CD4-positive, CD25-positive, alpha-beta regulatory T cell (primary cell): ENCODE results near the gene PIK3IP1. TPM values are rescaled to one million over a fixed set of nuclear protein-coding genes. Genes with fewer than 3 reads are reported as not detected.
"Not testable (repeated sequence)": the region's sequence is repeated elsewhere in the genome, so short reads cannot be mapped to it uniquely, and the experiment has no call there.

Source experiments
- ATAC-seq, 2 donors: fragments of 150-1000 bp; cut with Tn5 transposase; one replicate each; pipeline ENCODE4 v1.10.0; 2021; ENCODE audit warnings: low read depth in 2 of 2, moderate number of reproducible peaks in 2 of 2, moderate library complexity in 1 of 2
- DNase-seq, 3 donors: peaks; one replicate each; pipeline versions ENCODE4 v3.0.0 to v3.0.0-alpha.2; 2012 to 2022; ENCODE audit warnings: mixed read lengths in 1 of 3
- H3K27ac ChIP-seq: one replicate; pipeline ENCODE4 v1.7.0; 2013; ENCODE audit warnings: mild to moderate bottlenecking, low read length; ENCODE audit not compliant: insufficient read depth, poor library complexity, severe bottlenecking
- H3K27me3 ChIP-seq: one replicate; pipeline ENCODE4 v1.7.0; 2013; ENCODE audit warnings: low read length; ENCODE audit not compliant: control insufficient read depth, insufficient read depth
- H3K36me3 ChIP-seq: one replicate; pipeline ENCODE4 v1.7.0; 2013; ENCODE audit warnings: mild to moderate bottlenecking, low read length, moderate library complexity; ENCODE audit not compliant: control insufficient read depth, insufficient read depth
- H3K4me1 ChIP-seq: 2 replicates; pipeline ENCODE4 v1.7.0; 2013; ENCODE audit warnings: mild to moderate bottlenecking, low read length; ENCODE audit not compliant: insufficient read depth, control insufficient read depth, poor library complexity, severe bottlenecking
- H3K4me3 ChIP-seq: one replicate; pipeline ENCODE4 v1.7.0; 2013; ENCODE audit warnings: low read depth, mild to moderate bottlenecking, low read length, moderate library complexity
- H3K9me3 ChIP-seq, 2 experiments: 1 replicate in 1 of 2; 2 replicates in 1 of 2; pipeline ENCODE4 v1.7.0; 2013; ENCODE audit warnings: low read length in 2 of 2, mild to moderate bottlenecking in 1 of 2, moderate library complexity in 1 of 2; ENCODE audit not compliant: control insufficient read depth in 2 of 2
- H3K27ac Mint-ChIP-seq, 3 donors: one replicate each; pipeline ENCODE4 v1.8.0; 2020 to 2022; ENCODE audit warnings: mild to moderate bottlenecking in 3 of 3, mixed read lengths in 3 of 3, moderate library complexity in 2 of 3
- H3K27me3 Mint-ChIP-seq: one replicate; pipeline ENCODE4 v1.8.0; 2022; ENCODE audit warnings: mild to moderate bottlenecking, mixed read lengths
- H3K36me3 Mint-ChIP-seq: one replicate; pipeline ENCODE4 v1.8.0; 2020; ENCODE audit warnings: mixed read lengths
- H3K4me1 Mint-ChIP-seq, 4 donors: one replicate each; pipeline ENCODE4 v1.8.0; 2020 to 2022; ENCODE audit warnings: mixed read lengths in 4 of 4, mild to moderate bottlenecking in 1 of 4
- H3K4me3 Mint-ChIP-seq, 4 donors: one replicate each; pipeline ENCODE4 v1.8.0; 2020 to 2022; ENCODE audit warnings: mild to moderate bottlenecking in 4 of 4, mixed read lengths in 4 of 4, moderate library complexity in 3 of 4
- H3K9me3 Mint-ChIP-seq, 7 donors: one replicate each; pipeline ENCODE4 v1.8.0; 2020 to 2022; ENCODE audit warnings: mixed read lengths in 7 of 7, mild to moderate bottlenecking in 3 of 7, moderate library complexity in 2 of 7
- polyA plus RNA-seq, 4 donors: library from polyadenylated mRNA; unstranded; fragments of 300-500 nt; fragmentation: Illumina TruSeq; gene quantifications; one replicate each; pipeline ENCODE4 v1.2.3, GENCODE V29; 2021
- total RNA-seq: library from RNA; stranded (reverse); gene quantifications from one replicate; pipeline ENCODE4 v1.2.3, GENCODE V29; 2022

Gene PIK3IP1
- total and polyA plus RNA-seq, 5 donors from 2014 or later, result 425 to 700 (median 534) TPM

GRCh38 chr22:31250740-31251600 lies 41.3 kb downstream of the PIK3IP1 start:
- H3K27ac ChIP-seq, result no peak overlapping the region
- Mint-ChIP-seq H3K4me3 (peak overlapping the region in 2 of 4 donors; percentile 35 to 60), H3K36me3 (peaks cover 6% of the 10 kb centered on the region), H3K27me3 (no peaks in the 10 kb centered on the region), H3K27ac (peak overlapping the region; percentile 38 to 85 (median 77)), H3K4me1 (peaks cover 23 to 68% (median 45%) of the 10 kb centered on the region in 4 donors), H3K9me3 (no peaks in the 10 kb centered on the region)
- H3K9me3 ChIP-seq, result no peaks in the 10 kb centered on the region
- DNase-seq (no peak), ATAC-seq (no peak)
- no peak overlapping the region for H3K4me3 ChIP-seq
- H3K4me1 ChIP-seq, result peaks cover 63% of the 10 kb centered on the region
- H3K27me3 ChIP-seq, result no peaks in the 10 kb centered on the region
- peaks cover 10% of the 10 kb centered on the region for H3K36me3 ChIP-seq

- Mint-ChIP-seq H3K4me1 (peaks cover 21 to 73% (median 50%) of the 10 kb centered on the region in 4 donors), H3K27me3 (no peaks in the 10 kb centered on the region), H3K9me3 (no peaks in the 10 kb centered on the region), H3K36me3 (peaks cover 3% of the 10 kb centered on the region), H3K27ac (peak overlapping the region in 2 of 3 donors; percentile 15 to 44), H3K4me3 (peak overlapping the region; percentile 35 to 84 (median 59))
- H3K27me3 ChIP-seq, result no peaks in the 10 kb centered on the region
- peaks cover 72% of the 10 kb centered on the region for H3K4me1 ChIP-seq
- DNase-seq, result no peak
- H3K4me3 ChIP-seq, result peak overlapping the region; percentile 58
- ATAC-seq, result no peak
- H3K36me3 ChIP-seq, result peaks cover 5% of the 10 kb centered on the region
- H3K9me3 ChIP-seq, result no peaks in the 10 kb centered on the region
- H3K27ac ChIP-seq, result no peak overlapping the region
Observed at GRCh38 chr22:31248965-31249958, 43.0 kb downstream of the PIK3IP1 start.

- Histone ChIP-seq H3K36me3 (peaks cover 2% of the 10 kb centered on the region), H3K4me3 (peak overlapping the region; percentile 62), H3K27ac (peak overlapping the region; percentile 6), H3K9me3 (no peaks in the 10 kb centered on the region), H3K4me1 (peaks cover 77% of the 10 kb centered on the region), H3K27me3 (no peaks in the 10 kb centered on the region)
- Mint-ChIP-seq H3K27me3 (no peaks in the 10 kb centered on the region), H3K9me3 (no peaks in the 10 kb centered on the region), H3K27ac (peak overlapping the region; percentile 21 to 88 (median 74)), H3K4me1 (peaks cover 26 to 81% (median 52%) of the 10 kb centered on the region in 4 donors), H3K36me3 (peaks cover 3% of the 10 kb centered on the region), H3K4me3 (peak overlapping the region; percentile 77 to 83 (median 82))
- ATAC-seq, result peak; percentile 96 to 97
- peak; percentile 55 to 90 (median 75) for DNase-seq
Observed at GRCh38 chr22:31248138-31248745, 44.0 kb downstream of the PIK3IP1 start.

GRCh38 chr22:31247726-31248125 lies 44.6 kb downstream of the PIK3IP1 start:
- H3K27me3 ChIP-seq, result no peaks in the 10 kb centered on the region
- H3K36me3 ChIP-seq, result peaks cover 2% of the 10 kb centered on the region
- H3K27ac Mint-ChIP-seq, result peak overlapping the region; percentile 21 to 88 (median 74)
- no peaks in the 10 kb centered on the region for H3K9me3 ChIP-seq
- no peaks in the 10 kb centered on the region for H3K27me3 Mint-ChIP-seq
- H3K9me3 Mint-ChIP-seq, result no peaks in the 10 kb centered on the region
- peak overlapping the region; percentile 62 for H3K4me3 ChIP-seq
- DNase-seq (no peak), ATAC-seq (no peak)
- no peak overlapping the region for H3K27ac ChIP-seq
- peaks cover 81% of the 10 kb centered on the region for H3K4me1 ChIP-seq
- peak overlapping the region; percentile 77 to 83 (median 82) for H3K4me3 Mint-ChIP-seq
- peaks cover 3% of the 10 kb centered on the region for H3K36me3 Mint-ChIP-seq
- peaks cover 22 to 80% (median 53%) of the 10 kb centered on the region in 4 donors for H3K4me1 Mint-ChIP-seq

GRCh38 chr22:31246687-31247086 lies 45.6 kb downstream of the PIK3IP1 start:
- Mint-ChIP-seq H3K4me1 (peaks cover 30 to 85% (median 56%) of the 10 kb centered on the region in 4 donors), H3K4me3 (peak overlapping the region in 2 of 4 donors; percentile 16 to 70)

GRCh38 chr22:31245998-31246397 lies 46.3 kb downstream of the PIK3IP1 start:
- H3K36me3 ChIP-seq, H3K27me3 Mint-ChIP-seq, H3K27ac Mint-ChIP-seq, H3K9me3 Mint-ChIP-seq, H3K27me3 ChIP-seq, DNase-seq, H3K9me3 ChIP-seq, ATAC-seq, H3K4me3 ChIP-seq: not testable (repeated sequence)
- peaks cover 11% of the 10 kb centered on the region for H3K36me3 Mint-ChIP-seq
- peak overlapping the region in 2 of 4 donors; percentile 7 to 70 for H3K4me3 Mint-ChIP-seq
- peaks cover 30 to 87% (median 58%) of the 10 kb centered on the region in 4 donors for H3K4me1 Mint-ChIP-seq
- peak overlapping the region; percentile 50 for H3K27ac ChIP-seq
- H3K4me1 ChIP-seq, result peaks cover 83% of the 10 kb centered on the region

More at GRCh38 chr22:31246687-31247086, 45.6 kb downstream of the PIK3IP1 start:
- DNase-seq, result no peak
- Histone ChIP-seq H3K9me3 (no peaks in the 10 kb centered on the region), H3K4me1 (peaks cover 82% of the 10 kb centered on the region), H3K27ac (peak overlapping the region; percentile 1), H3K36me3 (peaks cover 4% of the 10 kb centered on the region), H3K4me3 (no peak overlapping the region), H3K27me3 (no peaks in the 10 kb centered on the region)
- Mint-ChIP-seq H3K27ac (peak overlapping the region in 2 of 3 donors; percentile 20 to 74), H3K36me3 (peaks cover 8% of the 10 kb centered on the region), H3K9me3 (no peaks in the 10 kb centered on the region), H3K27me3 (no peaks in the 10 kb centered on the region)
- no peak for ATAC-seq

GRCh38 chr22:31244943-31245451 lies 47.3 kb downstream of the PIK3IP1 start:
- H3K4me3 ChIP-seq, result peak overlapping the region; percentile 66
- peaks cover 84% of the 10 kb centered on the region for H3K4me1 ChIP-seq
- peaks cover 25 to 90% (median 61%) of the 10 kb centered on the region in 4 donors for H3K4me1 Mint-ChIP-seq
- H3K27me3 Mint-ChIP-seq, result no peaks in the 10 kb centered on the region
- no peaks in the 10 kb centered on the region for H3K9me3 ChIP-seq
- DNase-seq, result peak in 2 of 3 donors; percentile 37 to 45
- H3K4me3 Mint-ChIP-seq, result peak overlapping the region; percentile 26 to 74 (median 44)
- H3K36me3 Mint-ChIP-seq, result peaks cover 11% of the 10 kb centered on the region
- no peaks in the 10 kb centered on the region for H3K9me3 Mint-ChIP-seq
- ATAC-seq, result peak; percentile 73 to 75
- H3K27ac Mint-ChIP-seq, result peak overlapping the region; percentile 70 to 76 (median 73)
- H3K36me3 ChIP-seq, result peaks cover 4% of the 10 kb centered on the region
- no peaks in the 10 kb centered on the region for H3K27me3 ChIP-seq
- H3K27ac ChIP-seq, result peak overlapping the region; percentile 50
